GM21825 (cell line): ENCODE results near the gene AQP10.
"Not testable (repeated sequence)": the region's sequence is repeated elsewhere in the genome, so short reads cannot be mapped to it uniquely, and the experiment has no call there.

Experiments used
- ATAC-seq: cut with Tn5 transposase; IDR thresholded peaks from one replicate; pipeline ENCODE4 v1.9.1; 2021; ENCODE audit warnings: mild to moderate bottlenecking, moderate library complexity; ENCODE audit not compliant: unreplicated experiment

AQP10 gene

GRCh38 chr1:154342836-154343472 lies 22.1 kb downstream of the AQP10 start:
- ATAC-seq = no peak

GRCh38 chr1:154344977-154345837 lies 24.3 kb downstream of the AQP10 start:
- ATAC-seq = no peak

- no peak for ATAC-seq
Observed at GRCh38 chr1:154346276-154346917, 25.5 kb downstream of the AQP10 start.

GRCh38 chr1:154347961-154348360 lies 27.1 kb downstream of the AQP10 start:
- no peak for ATAC-seq

GRCh38 chr1:154348429-154349076 lies 27.7 kb downstream of the AQP10 start:
- no peak for ATAC-seq

- ATAC-seq = no peak
Observed at GRCh38 chr1:154349121-154349520, 28.2 kb downstream of the AQP10 start.

- ATAC-seq = no peak
Observed at GRCh38 chr1:154350383-154350782, 29.5 kb downstream of the AQP10 start.

- ATAC-seq = no peak
Observed at GRCh38 chr1:154351363-154352068, 30.6 kb downstream of the AQP10 start.

- ATAC-seq = no peak
Observed at GRCh38 chr1:154352245-154352580, 31.3 kb downstream of the AQP10 start.

- no peak for ATAC-seq
Observed at GRCh38 chr1:154352581-154353459, 31.9 kb downstream of the AQP10 start.

GRCh38 chr1:154353460-154353904 lies 32.6 kb downstream of the AQP10 start:
- no peak for ATAC-seq

GRCh38 chr1:154353966-154354365 lies 33.1 kb downstream of the AQP10 start:
- ATAC-seq = no peak

GRCh38 chr1:154358519-154358918 lies 37.6 kb downstream of the AQP10 start:
- ATAC-seq = no peak

- ATAC-seq = no peak
Observed at GRCh38 chr1:154360288-154360687, 39.4 kb downstream of the AQP10 start.

GRCh38 chr1:154360881-154361280 lies 40.0 kb downstream of the AQP10 start:
- not testable (repeated sequence) for ATAC-seq

GRCh38 chr1:154361357-154361756 lies 40.5 kb downstream of the AQP10 start:
- no peak for ATAC-seq

GRCh38 chr1:154371436-154371835 lies 50.5 kb downstream of the AQP10 start:
- ATAC-seq = no peak

GRCh38 chr1:154373777-154374357 lies 53.0 kb downstream of the AQP10 start:
- ATAC-seq = not testable (repeated sequence)
